Limb (tissue), 2 donors: ENCODE measurements around the gene IKZF5.

Experiments used
- DNase-seq, 2 donors: peaks; one replicate each; pipeline ENCODE4 v3.0.0-alpha.2; 2016; ENCODE audit errors: extremely low spot score in 2 of 2

IKZF5 gene

DNA sequence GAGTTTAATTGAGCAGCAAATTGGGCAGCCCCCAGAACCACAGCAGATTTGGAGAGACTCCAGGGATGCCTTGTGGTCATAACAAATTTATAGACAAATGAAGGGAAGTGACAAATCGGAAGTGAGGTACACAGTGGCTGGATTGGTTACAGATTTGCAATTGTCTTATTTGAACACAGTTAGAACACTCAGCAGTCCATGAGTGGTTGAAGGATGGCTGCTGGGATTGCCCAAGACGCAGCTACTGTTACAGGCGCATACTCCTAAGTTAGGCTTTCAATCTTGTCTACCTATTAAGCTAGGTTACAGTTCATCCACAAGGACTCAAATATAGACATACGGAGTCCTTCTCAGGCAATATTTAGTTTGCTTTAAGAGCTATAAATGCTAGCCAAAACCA lies 7.6 kb upstream of the IKZF5 start:
- DNase-seq, result no peak

GRCh38 chr10:123014772-123015171 lies 6.2 kb upstream of the IKZF5 start:
- no peak for DNase-seq

GRCh38 chr10:123013456-123014419 lies 5.1 kb upstream of the IKZF5 start:
- DNase-seq, result no peak

DNA sequence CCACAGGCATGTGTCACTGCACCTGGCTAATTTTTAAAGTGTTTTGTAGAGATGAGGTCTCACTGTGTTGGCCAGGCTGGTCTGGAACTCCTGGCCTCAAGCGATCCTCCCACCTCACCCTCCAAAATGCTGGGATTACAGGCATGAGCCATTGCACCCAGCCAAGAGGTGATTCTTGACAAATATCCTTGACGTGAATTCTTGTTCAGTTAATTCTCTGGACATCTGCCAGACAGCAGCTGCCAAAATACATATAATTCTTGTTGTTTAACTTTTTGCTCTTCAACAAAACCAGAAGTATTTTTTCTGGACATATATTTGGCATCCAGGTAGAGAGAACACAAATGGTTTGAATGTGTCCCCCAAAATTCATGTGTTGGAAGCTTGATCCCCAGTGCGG lies 3.4 kb upstream of the IKZF5 start:
- no peak for DNase-seq

GRCh38 chr10:123009105-123009820 lies 668 bp upstream of the IKZF5 start:
- DNase-seq, result peak in 1 of 2 donors; percentile 40

DNA sequence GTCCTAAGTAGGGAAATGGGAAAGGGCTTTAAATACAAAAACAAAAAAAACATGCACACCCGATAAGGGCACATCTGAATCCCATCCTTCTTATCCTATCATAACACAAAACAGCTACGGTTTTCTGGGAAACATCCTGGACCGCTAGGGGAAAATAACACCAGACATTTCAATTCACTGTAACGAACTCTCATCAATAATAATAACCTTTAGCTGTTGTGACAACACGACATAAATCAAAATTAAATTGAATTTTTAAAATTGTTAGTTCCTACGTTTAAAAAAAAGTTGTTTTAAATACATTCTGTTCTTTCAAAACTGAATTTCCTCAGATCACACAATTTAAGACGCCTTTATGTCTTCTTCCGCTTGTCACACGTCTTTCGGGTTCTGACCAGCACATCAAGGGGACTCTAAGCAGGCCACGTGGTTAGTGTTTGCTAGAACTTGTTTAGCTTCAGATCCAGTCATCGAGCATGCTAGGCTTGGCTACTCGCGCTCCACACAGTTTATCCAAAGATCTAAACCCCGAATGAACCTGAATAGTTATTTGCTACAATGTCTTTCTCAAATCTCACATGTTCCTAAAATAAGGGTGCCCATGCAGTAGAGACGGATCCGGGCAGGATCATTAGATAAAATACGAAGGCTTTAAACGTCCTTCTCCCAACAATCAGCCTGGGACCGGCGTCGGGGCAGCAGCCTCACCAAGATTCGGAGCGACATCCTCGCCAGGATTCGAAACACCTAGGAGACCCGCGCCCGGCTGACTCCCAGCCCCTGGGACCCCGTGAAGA lies 839 bp downstream of the IKZF5 start:
- DNase-seq, result peak in 1 of 2 donors; percentile 14

GRCh38 chr10:123004298-123004697 lies 4.3 kb downstream of the IKZF5 start:
- DNase-seq, result no peak

GRCh38 chr10:123001370-123001769 lies 7.2 kb downstream of the IKZF5 start:
- DNase-seq, result no peak

DNA sequence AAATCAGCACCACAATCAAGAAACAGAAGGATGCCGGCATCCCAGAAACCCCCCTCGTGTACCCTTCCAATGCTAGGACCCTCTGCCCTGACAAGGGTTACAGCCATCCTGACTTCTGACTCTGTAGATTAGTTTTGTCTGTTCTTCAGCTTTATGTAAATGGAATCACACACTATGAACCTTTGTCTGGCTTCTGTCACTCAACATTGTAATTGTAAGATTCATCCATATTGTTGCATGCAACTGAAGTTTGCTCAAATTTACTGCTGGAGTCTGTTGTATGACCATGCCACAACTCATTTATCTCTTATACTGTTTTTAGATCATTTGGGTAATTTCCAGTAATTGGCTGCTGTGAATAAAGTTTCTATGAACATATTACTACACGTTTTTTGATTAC lies 8.4 kb downstream of the IKZF5 start:
- no peak for DNase-seq

DNA sequence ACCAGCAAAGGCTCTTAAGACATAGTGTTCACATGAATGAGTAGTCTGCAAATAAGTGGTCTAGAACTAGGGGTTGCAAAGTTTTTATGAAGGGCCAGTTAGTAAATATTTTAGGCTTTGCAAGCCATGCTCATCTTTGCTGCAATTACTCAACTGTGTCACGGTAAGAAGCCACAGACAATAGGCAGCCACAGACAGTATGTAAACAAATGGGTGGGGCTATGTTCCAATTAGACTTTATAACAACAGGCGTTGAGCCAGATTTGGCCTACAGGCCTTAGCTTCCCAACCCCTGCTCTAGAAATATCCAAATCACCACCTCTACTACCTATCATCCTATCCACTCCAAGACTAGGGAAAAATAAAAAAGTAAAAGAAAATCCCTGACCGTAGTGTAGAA lies 9.2 kb downstream of the IKZF5 start:
- DNase-seq, result no peak

DNA sequence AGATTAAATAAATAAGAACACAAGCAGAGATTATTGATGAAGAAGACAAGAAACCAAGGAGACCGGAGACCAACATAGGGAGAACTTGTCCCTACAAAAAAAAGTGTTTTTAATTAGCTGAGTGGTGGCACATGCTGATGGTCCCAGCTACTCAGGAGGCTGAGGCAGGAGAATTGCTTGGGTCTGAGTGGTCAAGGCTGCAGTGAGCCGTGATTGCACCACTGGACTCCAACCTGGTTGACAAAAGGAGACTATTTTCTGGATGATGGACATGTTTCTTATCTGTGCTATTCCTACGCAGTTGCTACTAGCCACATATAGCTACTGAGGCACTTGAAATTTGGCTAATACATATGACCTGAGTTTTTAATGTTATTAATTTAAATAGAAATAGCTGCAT lies 9.7 kb downstream of the IKZF5 start:
- no peak for DNase-seq

GRCh38 chr10:122998360-122998917 lies 10.2 kb downstream of the IKZF5 start:
- no peak for DNase-seq

- DNase-seq, result no peak
These were observed 10.7 kb downstream of the IKZF5 start for GRCh38 chr10:122997864-122998263.

GRCh38 chr10:122995936-122996335 lies 12.7 kb downstream of the IKZF5 start:
- DNase-seq, result no peak

DNA sequence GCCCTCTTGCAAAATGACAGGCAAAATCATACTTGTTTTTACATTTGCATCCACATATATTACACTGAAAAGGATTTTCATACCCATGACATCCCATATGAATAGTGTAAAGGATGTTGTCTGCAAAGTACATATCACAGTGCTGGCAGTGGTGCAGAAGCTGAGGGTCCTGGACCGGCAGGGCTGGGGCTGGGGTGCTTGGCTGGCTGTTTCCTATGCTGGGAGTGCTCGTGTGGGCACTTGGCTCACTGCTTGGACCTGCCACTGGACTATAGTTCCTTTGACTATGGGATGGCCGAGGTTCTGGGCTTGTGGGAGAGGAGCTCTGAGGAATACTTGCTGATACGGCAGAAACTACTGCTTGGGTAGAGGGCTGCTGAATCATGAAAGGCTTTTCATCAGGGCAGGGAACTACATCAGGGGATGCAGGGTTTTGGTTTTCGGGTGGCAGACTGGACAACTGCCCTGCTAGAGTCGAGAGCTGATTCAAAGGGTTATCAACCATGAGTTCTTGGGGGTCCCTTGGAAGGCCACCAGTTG lies 14.7 kb downstream of the IKZF5 start:
- no peak for DNase-seq

DNA sequence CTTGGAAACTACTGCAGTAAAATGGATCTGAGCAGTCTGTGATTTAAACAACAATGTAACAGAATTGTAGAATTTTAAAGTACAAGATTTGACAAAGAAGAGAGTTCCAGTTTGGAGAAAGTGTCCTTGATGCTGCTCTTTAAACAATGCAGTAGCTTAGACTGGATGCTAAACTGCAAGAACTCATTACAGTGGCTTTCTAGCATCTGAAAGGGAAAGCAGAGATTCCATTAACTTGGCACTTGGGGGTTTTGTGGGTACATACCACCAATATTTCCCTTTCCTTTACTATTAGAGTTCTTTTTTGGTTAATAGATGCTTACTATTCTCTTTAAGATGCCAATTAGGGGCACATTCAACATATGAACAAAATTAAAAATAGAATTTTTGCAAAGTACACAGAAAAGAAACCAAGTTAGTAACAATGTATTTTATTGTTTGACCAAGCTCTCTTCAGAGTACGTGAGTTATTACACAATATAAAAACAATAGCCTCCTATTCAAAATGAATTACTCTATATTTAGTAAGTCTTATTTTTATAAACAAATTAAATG lies 16.5 kb downstream of the IKZF5 start:
- no peak for DNase-seq

GRCh38 chr10:122990278-122990677 lies 18.3 kb downstream of the IKZF5 start:
- no peak for DNase-seq

- no peak for DNase-seq
These were observed 20.1 kb downstream of the IKZF5 start for GRCh38 chr10:122988501-122988900.

DNA sequence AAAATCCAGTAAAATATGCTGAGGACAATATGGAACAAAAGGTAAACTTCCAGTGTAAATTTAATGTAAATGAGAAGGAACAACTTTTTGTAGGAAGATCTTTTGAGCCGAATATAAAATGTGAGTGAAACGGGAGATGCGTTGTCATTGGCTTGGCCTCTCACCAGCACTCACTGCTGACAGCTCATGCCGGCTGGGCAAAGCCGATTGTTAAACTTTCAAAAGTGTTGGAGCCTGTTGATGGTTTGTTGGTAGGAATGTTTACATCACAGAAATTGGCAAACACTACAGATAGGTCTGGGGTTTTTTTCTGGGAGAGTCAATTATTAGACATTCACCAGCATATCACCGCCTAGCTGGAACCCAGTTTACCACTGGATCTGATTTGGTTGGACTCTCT lies 22.3 kb downstream of the IKZF5 start:
- no peak for DNase-seq

- no peak for DNase-seq
These were observed 23.9 kb downstream of the IKZF5 start for GRCh38 chr10:122984708-122985107.

DNA sequence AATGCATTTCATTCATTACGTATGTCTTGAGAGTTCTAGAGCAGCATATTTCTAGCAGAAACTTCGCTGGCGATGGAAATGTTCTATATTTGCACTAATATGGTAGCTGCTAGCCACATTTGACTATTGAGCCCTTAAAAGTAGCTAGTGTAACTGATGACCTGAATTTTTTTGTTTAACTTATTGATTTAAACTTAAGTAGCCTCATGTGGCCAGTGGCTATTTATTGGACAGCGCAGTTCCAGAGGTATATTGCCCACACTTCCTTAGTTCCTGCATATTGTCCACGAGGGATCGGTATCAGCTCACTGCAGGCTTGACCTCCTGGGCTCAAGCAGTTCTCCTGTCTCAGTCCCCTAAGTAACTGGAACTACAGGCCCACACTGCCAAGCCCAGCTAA lies 24.7 kb downstream of the IKZF5 start:
- no peak for DNase-seq
